HG03571 (cell line): ENCODE data around the gene PCCA.
"Not testable (repeated sequence)": the region's sequence is repeated elsewhere in the genome, so short reads cannot be mapped to it uniquely, and the experiment has no call there.

ENCODE experiments used
- ATAC-seq: cut with Tn5 transposase; IDR thresholded peaks from one replicate; pipeline ENCODE4 v1.9.1; 2021; ENCODE audit not compliant: unreplicated experiment

The PCCA gene

DNA sequence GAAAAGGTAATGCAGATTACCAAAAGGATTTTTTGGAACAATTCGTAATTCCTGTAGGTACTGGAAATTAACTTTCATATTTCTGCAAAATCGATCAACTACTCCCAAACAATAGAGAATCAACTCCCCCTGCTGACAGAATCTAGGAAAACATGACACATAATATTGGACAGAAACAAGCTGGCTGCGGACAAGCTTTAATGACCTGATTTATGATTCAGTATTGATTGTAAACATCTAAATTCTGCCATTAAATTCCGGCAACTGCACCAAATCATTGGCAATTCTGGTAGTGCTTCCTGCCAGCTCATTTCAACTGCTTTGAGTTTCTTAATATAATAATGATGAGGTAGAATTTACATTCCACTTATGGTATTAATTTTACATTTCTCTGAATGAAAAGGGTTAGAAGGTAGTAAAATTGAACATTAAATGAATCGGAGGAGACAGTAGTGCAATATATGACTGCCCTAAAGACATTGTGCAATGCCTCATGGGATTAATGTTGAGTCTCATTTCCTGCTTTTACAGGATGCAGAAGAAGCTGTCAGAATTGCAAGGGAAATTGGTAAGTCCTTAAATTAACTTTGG lies 146.5 kb downstream of the PCCA start:
- ATAC-seq = no peak

- ATAC-seq = no peak
These were observed 151.4 kb downstream of the PCCA start for GRCh38 chr13:100240109-100240779.

GRCh38 chr13:100244431-100244830 lies 155.5 kb downstream of the PCCA start:
- ATAC-seq = no peak

GRCh38 chr13:100245104-100245503 lies 156.2 kb downstream of the PCCA start:
- ATAC-seq = no peak

DNA sequence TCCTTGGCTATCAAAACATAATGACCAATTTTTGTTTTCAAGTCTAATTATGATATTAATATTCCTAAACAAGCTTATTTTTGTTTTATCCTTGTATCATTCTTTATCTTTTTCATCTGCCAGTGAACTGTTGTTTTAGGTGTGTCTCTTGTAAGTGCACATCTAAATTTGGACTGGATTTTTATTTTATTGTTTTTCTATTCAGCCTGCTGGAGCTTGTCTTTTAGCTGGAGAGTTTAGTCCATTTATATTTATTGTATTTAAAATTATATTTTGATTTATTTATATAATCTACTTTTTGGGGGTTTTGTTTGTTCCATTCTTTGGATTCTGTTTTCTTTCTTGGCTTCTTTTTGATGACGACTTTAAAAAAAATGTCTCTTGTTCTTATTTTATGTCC lies 159.0 kb downstream of the PCCA start:
- ATAC-seq = no peak

- ATAC-seq = no peak
These were observed 165.1 kb downstream of the PCCA start for GRCh38 chr13:100254002-100254401.

DNA sequence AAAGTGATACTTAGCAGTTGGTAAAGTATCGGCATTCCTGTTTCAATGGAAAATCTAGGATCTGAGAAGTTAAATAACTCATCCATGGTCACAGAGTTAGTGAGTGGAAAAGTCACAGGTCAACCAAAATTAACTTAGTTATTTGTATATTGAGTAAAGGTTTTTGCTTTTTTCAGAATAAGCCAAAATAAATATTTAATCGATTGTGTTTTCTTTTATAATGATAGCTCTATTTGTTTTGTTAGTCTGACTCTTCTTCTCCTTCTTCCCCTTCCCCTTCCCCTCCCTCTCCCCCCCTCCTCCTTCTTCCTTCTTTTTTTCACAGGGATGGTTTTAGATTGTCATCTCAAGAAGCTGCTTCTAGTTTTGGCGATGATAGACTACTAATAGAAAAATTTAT lies 173.5 kb downstream of the PCCA start:
- no peak for ATAC-seq

DNA sequence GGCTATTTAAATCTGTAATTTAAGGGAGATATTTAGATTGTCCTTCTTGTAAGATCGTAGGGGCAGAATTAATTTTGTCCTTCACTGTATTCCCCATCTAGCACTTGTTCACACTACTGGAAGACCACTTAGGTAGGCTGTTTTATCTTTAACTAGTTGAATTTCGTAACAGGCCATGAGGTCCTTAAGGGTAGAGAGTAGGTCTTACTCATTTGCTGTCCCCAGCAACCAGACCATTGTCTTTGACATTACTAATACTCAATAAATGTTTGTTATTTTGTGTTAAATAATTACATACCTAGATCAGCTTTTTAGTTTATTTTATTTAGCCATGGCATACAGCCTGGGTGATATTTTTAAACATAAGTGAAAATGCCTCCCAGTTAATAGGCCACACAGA lies 177.1 kb downstream of the PCCA start:
- ATAC-seq = no peak

GRCh38 chr13:100269837-100270236 lies 180.9 kb downstream of the PCCA start:
- ATAC-seq = no peak

DNA sequence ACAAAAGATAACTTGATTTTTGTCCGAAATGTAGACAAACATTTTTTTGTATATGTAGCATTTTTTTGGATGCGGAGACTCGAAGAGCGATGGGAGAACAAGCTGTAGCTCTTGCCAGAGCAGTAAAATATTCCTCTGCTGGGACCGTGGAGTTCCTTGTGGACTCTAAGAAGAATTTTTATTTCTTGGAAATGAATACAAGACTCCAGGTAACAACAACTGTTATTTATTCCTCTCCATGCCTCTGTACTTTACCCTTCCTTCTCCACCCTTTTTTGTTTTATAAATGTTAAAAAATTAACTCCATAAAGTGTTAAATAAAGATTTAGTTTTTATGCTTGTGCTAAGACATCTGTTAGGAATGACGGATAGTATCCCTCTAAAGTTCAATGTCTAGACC lies 184.2 kb downstream of the PCCA start:
- no peak for ATAC-seq

DNA sequence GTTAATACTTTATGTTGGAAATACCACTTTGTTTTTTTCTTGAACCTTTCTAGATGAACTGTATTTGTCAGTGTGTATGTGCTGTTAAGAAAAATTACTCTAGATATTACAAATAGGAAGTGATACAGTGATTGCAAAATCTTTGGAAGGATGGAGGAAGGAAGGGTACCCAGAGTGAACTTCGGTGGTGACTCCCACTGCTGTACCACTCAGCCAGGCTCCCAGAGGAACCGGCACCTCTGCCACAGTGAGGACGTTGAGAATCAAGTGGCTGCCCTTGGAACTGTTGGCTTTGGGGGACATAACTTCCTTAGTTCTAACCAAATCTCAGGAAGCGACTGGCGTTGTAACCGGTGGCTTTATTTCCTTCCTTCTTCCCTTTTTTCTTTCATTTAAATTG lies 184.7 kb downstream of the PCCA start:
- no peak for ATAC-seq

GRCh38 chr13:100274942-100275506 lies 186.1 kb downstream of the PCCA start:
- no peak for ATAC-seq

- no peak for ATAC-seq
These were observed 186.9 kb downstream of the PCCA start for GRCh38 chr13:100275746-100276145.

DNA sequence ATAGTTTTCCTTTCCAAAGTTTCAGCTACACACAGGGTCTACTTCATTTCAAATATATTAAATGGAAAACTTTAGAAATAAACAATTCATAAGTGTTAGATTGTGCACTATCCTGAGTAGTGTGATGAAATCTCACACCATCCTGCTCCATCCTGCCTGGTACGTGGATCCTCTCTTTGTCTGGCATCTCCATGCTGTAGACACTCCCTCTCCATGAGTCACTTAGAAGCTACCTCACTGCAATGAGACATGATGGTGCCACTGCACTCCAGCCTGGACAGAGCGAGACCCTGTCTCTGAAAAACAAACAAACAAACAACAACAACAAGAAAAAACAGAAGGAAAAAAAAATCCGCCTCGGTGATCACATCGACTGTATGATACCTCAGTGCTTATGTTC lies 191.8 kb downstream of the PCCA start:
- no peak for ATAC-seq

DNA sequence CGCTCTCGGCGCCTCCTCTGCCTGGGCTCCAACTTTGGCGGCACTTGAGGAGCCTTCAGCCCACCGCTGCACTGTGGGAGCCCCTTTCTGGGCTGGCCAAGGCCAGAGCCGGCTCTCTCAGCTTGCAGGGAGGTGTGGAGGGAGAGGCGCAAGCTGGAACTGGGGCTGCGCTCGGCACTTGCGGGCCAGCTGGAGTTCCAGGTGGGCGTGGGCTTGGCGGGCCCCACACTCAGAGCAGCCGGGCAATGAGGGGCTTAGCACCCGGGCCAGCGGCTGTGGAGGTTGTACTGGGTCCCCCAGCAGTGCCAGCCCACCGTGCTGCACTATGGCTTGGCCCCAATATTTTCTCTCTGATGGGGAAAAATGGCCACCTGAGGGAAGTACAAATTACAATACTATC lies 193.4 kb downstream of the PCCA start:
- ATAC-seq = not testable (repeated sequence)

- no peak for ATAC-seq
These were observed 201.4 kb downstream of the PCCA start for GRCh38 chr13:100290165-100290801.

DNA sequence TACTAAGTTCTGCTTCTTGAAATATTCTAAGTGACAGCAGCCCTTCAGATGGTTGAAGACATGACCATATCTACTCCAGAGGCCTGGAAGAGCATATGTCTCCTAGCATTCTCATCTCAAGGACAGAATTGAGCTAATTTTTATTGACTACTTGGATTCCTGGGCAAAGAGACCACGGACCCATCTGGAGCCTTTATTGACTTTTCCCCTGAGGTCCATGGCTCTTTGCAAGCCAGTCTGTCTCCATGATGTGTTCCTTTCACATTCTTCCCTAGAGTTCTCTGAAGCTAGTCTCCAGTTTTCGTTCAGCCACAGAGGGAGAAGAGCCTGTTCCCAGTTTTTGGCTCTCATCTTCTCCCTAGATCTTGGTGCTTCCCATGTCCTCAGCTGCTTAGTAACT lies 202.7 kb downstream of the PCCA start:
- no peak for ATAC-seq

GRCh38 chr13:100297413-100297812 lies 208.5 kb downstream of the PCCA start:
- ATAC-seq = no peak

DNA sequence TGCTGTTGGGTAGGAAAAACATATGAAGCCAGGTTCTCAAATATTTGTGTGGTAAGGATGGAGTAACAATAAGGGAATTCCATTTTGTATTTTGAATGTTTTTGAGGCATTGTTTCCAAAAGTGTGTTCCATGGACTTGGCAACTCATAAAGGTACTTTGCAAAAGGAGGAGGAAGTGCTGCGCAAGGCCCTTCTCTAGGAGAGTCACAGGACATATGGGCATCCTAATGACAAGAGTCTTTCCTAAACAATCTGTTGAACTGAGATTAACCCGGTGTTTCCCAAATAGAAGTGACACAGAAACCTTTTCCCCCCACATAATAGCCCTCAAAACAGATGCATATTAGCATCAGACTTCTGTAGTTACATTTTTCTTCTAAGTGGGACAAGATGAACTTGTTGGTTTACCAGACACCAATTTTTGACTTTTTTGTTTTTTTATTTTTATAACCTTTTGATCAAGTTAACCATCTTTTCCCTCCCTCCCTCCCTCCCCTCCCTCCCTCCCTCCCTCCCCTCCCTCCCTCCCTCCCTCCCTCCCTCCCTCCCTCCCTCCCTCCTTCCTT lies 209.3 kb downstream of the PCCA start:
- ATAC-seq = no peak

GRCh38 chr13:100298691-100299090 lies 209.8 kb downstream of the PCCA start:
- ATAC-seq = no peak

GRCh38 chr13:100300243-100300642 lies 211.3 kb downstream of the PCCA start:
- no peak for ATAC-seq

DNA sequence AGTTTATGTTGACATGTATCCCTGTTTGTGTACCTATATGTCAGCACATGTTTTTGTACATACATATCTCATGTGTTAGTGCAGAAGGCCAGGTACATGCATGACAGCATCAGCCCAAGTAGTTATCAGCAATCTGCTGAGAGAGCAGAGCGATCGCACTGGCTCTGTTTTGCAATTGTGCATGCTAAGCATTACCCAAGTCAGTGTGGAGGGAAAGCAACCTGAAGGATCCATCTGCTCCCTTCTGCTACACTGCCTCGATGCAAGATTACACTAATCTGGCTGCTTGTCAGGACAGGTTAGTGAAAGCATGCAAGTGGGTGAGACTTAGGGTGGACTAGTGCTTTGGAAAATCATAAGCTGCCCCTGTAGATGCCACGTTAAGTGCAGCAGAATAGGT lies 211.8 kb downstream of the PCCA start:
- ATAC-seq = no peak
